HG03439 (cell line): ENCODE measurements around the gene NOL6.
"Not testable (repeated sequence)": the region's sequence is repeated elsewhere in the genome, so short reads cannot be mapped to it uniquely, and the experiment has no call there.

Source experiments
- ATAC-seq: cut with Tn5 transposase; IDR thresholded peaks from one replicate; pipeline ENCODE4 v1.9.1; 2021; ENCODE audit warnings: mild to moderate bottlenecking, moderate library complexity; ENCODE audit not compliant: unreplicated experiment

NOL6 gene

DNA sequence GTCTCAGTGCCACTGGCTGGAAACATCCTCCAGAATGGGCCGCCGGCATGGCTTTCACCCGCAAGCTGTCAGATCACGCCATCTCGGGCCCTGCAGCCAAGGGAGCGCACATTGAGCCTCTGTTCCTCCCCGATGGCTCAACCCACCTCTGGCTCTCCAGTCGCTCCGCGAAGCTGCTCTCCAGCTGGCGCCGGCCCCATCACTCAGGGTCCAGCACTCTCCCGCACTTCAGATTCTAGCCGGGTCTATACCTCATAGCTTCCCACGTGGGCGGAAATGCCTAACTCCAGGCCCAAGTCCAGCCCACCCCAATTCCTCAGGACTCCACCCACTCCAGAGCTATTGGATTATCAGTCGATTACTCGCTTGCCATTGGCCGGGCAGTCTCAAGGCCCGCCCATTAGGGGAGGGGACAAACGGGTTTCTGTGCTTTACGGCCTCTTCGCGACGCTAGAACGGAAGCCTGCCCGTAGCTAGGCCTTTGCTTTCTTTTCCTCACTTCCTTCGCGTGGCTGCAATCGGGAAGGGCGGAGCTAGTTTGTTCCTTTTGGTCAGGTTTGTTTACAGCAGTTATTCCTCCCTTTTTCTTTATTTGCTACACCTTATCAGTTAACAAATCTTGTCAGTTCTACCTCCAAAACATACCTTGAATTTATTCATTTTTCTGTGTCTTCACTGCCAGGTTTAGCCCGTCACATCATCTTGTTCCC lies at the start of gene NOL6:
Gene NOL6 (minus strand): TSS at position 282 of the 710 bp plus-strand sequence. CDS start 82 bp downstream, at position 200.
- peak; percentile 98 for ATAC-seq

DNA sequence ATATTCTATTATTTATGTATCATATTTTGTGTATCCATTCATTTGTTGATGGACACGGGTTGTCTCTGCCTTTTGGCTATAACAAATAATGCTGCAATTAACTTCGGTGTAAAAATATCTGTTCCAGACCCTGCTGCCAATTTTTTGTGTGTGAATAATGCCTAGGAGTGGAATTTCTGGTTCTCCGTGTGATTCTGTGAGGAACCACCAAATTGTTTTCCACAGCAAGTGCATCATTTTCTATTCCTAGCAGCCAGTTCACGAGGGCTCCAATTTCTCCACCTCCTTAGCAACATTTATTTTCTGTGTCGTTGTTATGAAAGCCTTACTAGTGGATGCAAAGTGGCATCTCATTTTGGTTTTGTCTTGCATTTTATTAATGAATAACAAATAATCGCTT lies 48.1 kb upstream of the NOL6 start:
- not testable (repeated sequence) for ATAC-seq

- not testable (repeated sequence) for ATAC-seq
Observed at GRCh38 chr9:33517934-33518577, 44.3 kb upstream of the NOL6 start.

GRCh38 chr9:33517373-33517772 lies 43.6 kb upstream of the NOL6 start:
- no peak for ATAC-seq

GRCh38 chr9:33516397-33516796 lies 42.7 kb upstream of the NOL6 start:
- not testable (repeated sequence) for ATAC-seq

- not testable (repeated sequence) for ATAC-seq
Observed at GRCh38 chr9:33515342-33515995, 41.7 kb upstream of the NOL6 start.

DNA sequence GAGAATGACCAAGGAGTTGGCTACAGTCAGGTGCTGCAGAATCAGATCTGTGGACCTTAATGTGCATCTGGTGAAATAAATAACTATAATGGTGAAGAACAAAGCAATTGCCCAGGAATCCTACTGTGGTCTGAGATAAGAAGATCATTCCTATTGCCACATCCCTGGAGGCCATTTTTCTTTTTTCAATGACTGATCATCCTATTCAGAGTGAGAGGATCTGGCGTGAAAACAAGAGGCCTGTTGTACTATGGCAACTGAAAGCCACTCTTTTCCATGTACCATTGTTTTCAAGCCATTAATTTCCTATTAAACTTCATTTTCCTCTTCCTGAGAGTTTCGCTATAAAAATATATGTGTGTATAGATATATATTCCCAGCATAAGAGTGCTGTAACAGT lies 38.8 kb upstream of the NOL6 start:
- not testable (repeated sequence) for ATAC-seq

DNA sequence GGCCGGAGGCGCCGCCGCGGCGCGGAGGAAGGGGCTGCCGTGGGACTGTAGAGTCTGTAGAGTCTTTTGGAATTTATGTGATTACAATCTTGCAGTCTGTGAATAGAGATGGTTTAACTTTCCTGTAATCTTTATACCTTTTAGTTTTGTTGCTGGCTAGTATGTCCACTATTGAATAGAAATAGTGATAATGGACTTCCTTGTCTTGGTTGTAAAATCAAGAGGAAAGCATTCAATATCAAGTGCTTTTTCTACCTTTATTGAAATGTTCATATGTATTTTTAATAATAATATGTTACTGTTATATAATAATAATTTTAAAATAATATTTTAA lies 37.4 kb upstream of the NOL6 start:
- not testable (repeated sequence) for ATAC-seq

GRCh38 chr9:33510262-33511183 lies 36.8 kb upstream of the NOL6 start:
- peak; percentile 59 for ATAC-seq

GRCh38 chr9:33506626-33507370 lies 33.1 kb upstream of the NOL6 start:
- no peak for ATAC-seq

- ATAC-seq, result no peak
Observed at GRCh38 chr9:33498387-33498786, 24.7 kb upstream of the NOL6 start.

DNA sequence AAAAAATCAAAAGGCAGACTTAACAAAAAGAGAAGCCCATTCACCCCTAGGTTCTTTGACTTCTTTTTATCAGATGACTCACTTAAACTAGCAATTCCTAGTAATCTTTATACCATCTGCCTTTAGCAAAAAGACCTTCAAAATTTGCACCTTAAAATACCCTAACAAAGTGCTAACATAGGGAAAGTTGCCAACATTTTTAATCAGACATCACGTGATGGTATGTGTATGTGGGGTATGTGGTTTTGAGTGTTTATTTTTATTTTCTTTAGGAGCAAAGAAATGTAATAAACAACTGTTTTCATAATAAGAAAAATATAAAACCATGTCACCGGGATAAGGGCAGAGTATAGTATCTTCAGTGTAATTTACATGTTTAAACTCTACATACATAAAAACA lies 20.1 kb upstream of the NOL6 start:
- ATAC-seq, result not testable (repeated sequence)

DNA sequence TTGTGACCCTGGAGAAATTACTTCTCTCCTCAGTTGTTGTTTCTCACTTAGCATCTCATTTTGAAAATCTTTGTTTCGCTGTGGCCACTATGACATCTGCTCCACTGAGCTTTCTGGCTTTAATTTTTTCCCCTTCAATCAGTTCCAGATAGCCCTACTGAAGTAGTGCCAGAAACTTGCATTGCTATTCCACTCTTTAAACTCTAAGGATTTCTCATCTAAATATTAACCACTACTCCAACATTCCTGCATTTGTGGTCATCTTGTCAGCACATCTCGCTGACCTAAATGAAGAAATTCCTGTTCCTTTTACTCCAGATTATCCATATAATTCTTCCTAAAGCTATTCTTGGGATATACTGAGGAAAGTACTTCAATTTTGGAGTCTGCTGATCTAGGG lies 15.3 kb upstream of the NOL6 start:
- ATAC-seq, result no peak

- ATAC-seq, result not testable (repeated sequence)
Observed at GRCh38 chr9:33485312-33485711, 11.6 kb upstream of the NOL6 start.

DNA sequence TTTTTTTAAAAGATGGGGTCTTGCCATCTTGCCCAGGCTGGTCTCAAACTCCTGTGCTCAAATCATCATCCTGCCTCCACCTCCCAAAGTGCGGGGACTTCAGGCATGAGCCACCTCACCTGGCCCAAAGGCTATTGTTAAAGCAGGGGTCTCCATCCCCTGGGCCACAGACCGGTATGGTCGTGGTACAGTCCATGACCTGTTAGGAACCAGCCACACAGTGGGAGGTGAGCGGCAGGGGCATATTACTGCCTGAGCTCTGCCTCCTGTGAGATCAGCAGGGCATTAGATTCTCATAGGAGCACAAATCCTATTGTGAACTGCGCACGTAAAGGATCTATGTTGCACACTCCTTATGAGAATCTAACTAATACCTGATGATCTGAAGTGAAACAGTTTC lies 7.3 kb upstream of the NOL6 start:
- ATAC-seq, result no peak

DNA sequence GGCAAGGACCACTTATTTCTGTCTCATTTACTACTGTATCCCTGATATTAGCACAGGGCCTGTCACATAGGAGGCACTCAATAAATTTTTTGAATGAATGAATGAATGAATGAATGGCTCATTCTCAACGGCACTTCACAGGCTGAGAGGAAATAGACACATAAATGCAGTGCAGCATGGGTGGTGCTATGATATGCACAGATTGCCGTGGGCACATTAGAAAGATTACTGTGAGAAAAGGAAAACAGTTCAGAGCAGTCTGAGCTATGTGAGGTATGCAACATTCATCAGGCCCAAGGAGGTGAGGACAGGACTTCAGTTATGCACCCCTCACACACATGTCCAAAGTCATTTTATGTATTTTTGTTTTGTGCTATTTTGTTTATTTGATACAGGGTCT lies 6.4 kb upstream of the NOL6 start:
- no peak for ATAC-seq

GRCh38 chr9:33476503-33476902 lies 2.8 kb upstream of the NOL6 start:
- ATAC-seq, result no peak

DNA sequence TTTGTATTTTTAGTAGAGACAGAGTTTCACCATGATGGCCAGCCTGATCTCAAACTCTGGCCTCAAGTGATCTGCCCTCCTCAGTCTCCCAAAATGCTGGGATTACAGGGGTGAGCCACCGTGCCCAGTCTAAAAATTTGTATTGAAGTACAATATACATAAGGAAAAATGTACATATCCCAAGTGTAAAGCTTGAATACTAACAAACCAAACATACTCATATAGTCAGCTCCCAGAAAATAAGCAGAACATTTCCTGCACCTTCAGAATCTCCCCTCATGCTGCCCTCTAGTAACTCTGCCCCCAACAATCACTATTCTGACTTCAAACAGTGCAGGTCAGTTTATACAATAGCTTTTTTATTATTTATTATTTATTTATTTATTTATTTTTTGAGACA lies 1.6 kb upstream of the NOL6 start:
- no peak for ATAC-seq

GRCh38 chr9:33472881-33473615 lies 676 bp downstream of the NOL6 start:
- ATAC-seq, result no peak
